ENCODE measurements around the gene FA2H.
"Not testable (repeated sequence)": the region's sequence is repeated elsewhere in the genome, so short reads cannot be mapped to it uniquely, and the experiment has no call there.

The FA2H gene

GRCh38 chr16:74797414-74797813 is 22.8 kb upstream of the FA2H start:
- no peak overlapping the region for H3K27ac ChIP-seq
- no peak for TF ChIP-seq CTCF (conservative IDR thresholded peaks at IDR 0.05)

- TF ChIP-seq CTCF (conservative IDR thresholded peaks at IDR 0.05) = no peak
Observed at GRCh38 chr16:74795104-74795503, 20.5 kb upstream of the FA2H start.

GRCh38 chr16:74794668-74795067 is 20.0 kb upstream of the FA2H start:
- no peak overlapping the region for H3K27ac ChIP-seq
- no peak for TF ChIP-seq CTCF (conservative IDR thresholded peaks at IDR 0.05)

More at GRCh38 chr16:74795104-74795503, 20.5 kb upstream of the FA2H start:
- no peak overlapping the region for H3K27ac ChIP-seq

- TF ChIP-seq CTCF (conservative IDR thresholded peaks at IDR 0.05) = no peak
Observed at GRCh38 chr16:74793571-74793970, 19.0 kb upstream of the FA2H start.

GRCh38 chr16:74792225-74792624 is 17.6 kb upstream of the FA2H start:
- TF ChIP-seq CTCF (conservative IDR thresholded peaks at IDR 0.05) = no peak
- H3K27ac ChIP-seq = no peak overlapping the region

More at GRCh38 chr16:74793571-74793970, 19.0 kb upstream of the FA2H start:
- no peak overlapping the region for H3K27ac ChIP-seq

DNA sequence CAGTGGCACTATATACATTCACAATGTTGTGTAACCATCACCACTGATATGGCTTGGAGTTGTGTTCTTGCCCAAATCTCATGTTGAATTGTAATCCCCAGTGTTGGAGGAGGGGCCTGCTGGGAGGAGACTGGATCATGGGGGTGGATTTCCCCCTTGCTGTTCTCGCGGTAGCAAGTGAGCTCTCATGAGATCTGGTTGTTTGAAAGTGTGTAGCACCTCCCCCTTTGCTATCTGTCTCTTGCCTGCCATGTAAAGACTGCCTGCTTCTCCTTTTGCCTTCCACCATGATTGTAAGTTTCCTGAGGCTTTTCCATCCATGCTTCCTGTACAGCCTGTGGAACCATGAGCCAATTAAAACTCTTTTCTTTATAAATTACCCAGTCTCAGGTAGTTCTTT is 17.1 kb upstream of the FA2H start:
- not testable (repeated sequence) for H3K27ac ChIP-seq

DNA sequence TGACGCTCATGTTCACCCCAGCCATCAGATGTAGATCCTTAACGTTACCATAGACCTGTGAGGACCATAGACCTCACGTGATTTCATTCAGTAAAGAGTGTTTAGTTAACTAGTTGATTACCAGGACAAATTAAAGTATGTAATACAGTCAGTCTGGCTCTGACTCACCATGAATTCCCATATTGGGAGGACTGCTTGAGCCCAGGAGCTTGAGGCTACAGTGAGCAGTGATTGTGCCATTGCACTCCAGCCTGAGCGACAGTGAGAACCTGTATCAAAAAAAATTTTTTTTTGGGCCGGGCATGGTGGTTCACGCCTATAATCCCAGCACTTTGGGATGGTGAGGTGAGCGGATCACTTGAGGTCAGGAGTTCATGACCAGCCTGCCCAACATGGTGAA is 13.5 kb upstream of the FA2H start:
- H3K27ac ChIP-seq = no peak overlapping the region
- no peak for TF ChIP-seq CTCF (conservative IDR thresholded peaks at IDR 0.05)

- H3K27ac ChIP-seq = no peak overlapping the region
- no peak for TF ChIP-seq CTCF (conservative IDR thresholded peaks at IDR 0.05)
Observed at GRCh38 chr16:74785031-74785430, 10.4 kb upstream of the FA2H start.

Data from VCaP (cell line).